IMR-90 (cell line): ENCODE results near the gene PRM3. TPM values are rescaled to one million over a fixed set of nuclear protein-coding genes. Genes with fewer than 3 reads are reported as not detected.

ENCODE experiments used
- ATAC-seq: fragments of 200-7000 bp; cut with Tn5 transposase; 2 replicates; pipeline ENCODE4 v1.9.1; 2020; ENCODE audit warnings: low read depth, mild to moderate bottlenecking, moderate library complexity
- BruUV-seq: library from RNA; stranded (reverse); fragments of 400-500 nt; replicated peaks from 2 replicates; lab custom pipeline; 2021; lab: Mats Ljungman, UMichigan
- CTCF ChIA-PET: fragments of 300-600 bp; formaldehyde crosslinking; extraction: SDS; loops from one replicate; lab custom pipeline; 2021; ENCODE audit warnings: antibody characterized with exemption; lab: Yijun Ruan, JAX
- POLR2A ChIA-PET: fragments of 300-600 bp; sonication (Branson Sonifier 250); formaldehyde crosslinking; loops from one replicate; lab custom pipeline; 2022; ENCODE audit warnings: antibody characterized with exemption; ENCODE audit not compliant: unreplicated experiment; lab: Charles Lee
- DNase-seq: peaks from one replicate; pipeline ENCODE4 v3.0.0; 2013
- H2AFZ ChIP-seq: replicated peaks from 2 replicates; pipeline ENCODE3; 2013; ENCODE audit warnings: low read length, mild to moderate bottlenecking; ENCODE audit not compliant: poor library complexity
- H2AK5ac ChIP-seq: 2 replicates; pipeline ENCODE4 v1.6.1; 2013; ENCODE audit warnings: low read depth, low read length, inconsistent platforms
- H2AK9ac ChIP-seq: replicated peaks from 2 replicates; pipeline ENCODE3; 2013; ENCODE audit warnings: mild to moderate bottlenecking, low read depth, low read length, moderate library complexity; ENCODE audit not compliant: poor library complexity
- H2BK120ac ChIP-seq: 2 replicates; pipeline ENCODE4 v1.6.1; 2013; ENCODE audit warnings: low read depth, low read length, inconsistent platforms
- H2BK15ac ChIP-seq: 3 replicates; pipeline ENCODE4 v1.6.1; 2013; ENCODE audit warnings: low read depth, low read length, inconsistent platforms
- H2BK20ac ChIP-seq: 2 replicates; pipeline ENCODE4 v1.6.1; 2013; ENCODE audit warnings: low read depth, mild to moderate bottlenecking, inconsistent platforms, low read length, moderate library complexity
- H2BK5ac ChIP-seq: 2 replicates; pipeline ENCODE4 v1.6.1; 2013; ENCODE audit warnings: mild to moderate bottlenecking, low read depth, low read length, inconsistent platforms; ENCODE audit not compliant: poor library complexity, severe bottlenecking
- H3K14ac ChIP-seq: replicated peaks from 2 replicates; pipeline ENCODE4 v1.6.1; 2013; ENCODE audit warnings: low read depth, low read length, inconsistent platforms
- H3K18ac ChIP-seq: 2 replicates; pipeline ENCODE4 v1.6.1; 2013; ENCODE audit warnings: low read depth, low read length, control low read depth
- H3K23ac ChIP-seq: 2 replicates; pipeline ENCODE4 v1.6.1; 2013; ENCODE audit warnings: low read depth, low read length, inconsistent platforms
- H3K27ac ChIP-seq: 2 replicates; pipeline ENCODE4 v1.5.1; 2013; ENCODE audit warnings: mild to moderate bottlenecking, control low read depth, low read length; ENCODE audit not compliant: insufficient read depth
- H3K27me3 ChIP-seq: 2 replicates; pipeline ENCODE4 v1.6.1; 2013; ENCODE audit warnings: low read length; ENCODE audit not compliant: control insufficient read depth, insufficient read depth
- H3K36me3 ChIP-seq: 2 replicates; pipeline ENCODE4 v1.6.1; 2013; ENCODE audit warnings: low read length, mixed read lengths; ENCODE audit not compliant: control insufficient read depth, insufficient read depth
- H3K4ac ChIP-seq: 2 replicates; pipeline ENCODE4 v1.6.1; 2013; ENCODE audit warnings: low read depth, low read length, inconsistent platforms
- H3K4me1 ChIP-seq: 2 replicates; pipeline ENCODE4 v1.6.1; 2013; ENCODE audit warnings: low read length, mixed read lengths; ENCODE audit not compliant: control insufficient read depth, insufficient read depth
- H3K4me2 ChIP-seq: 2 replicates; pipeline ENCODE4 v1.6.1; 2013; ENCODE audit warnings: low read depth, mild to moderate bottlenecking, control low read depth, low read length, moderate library complexity
- H3K4me3 ChIP-seq: 2 replicates; pipeline ENCODE4 v1.5.1; 2013; ENCODE audit warnings: low read depth, mild to moderate bottlenecking, control low read depth, low read length, moderate library complexity; ENCODE audit not compliant: insufficient read depth
- H3K56ac ChIP-seq: 2 replicates; pipeline ENCODE4 v1.6.1; 2013; ENCODE audit warnings: low read length, inconsistent platforms; ENCODE audit not compliant: insufficient read depth; ENCODE audit errors: extremely low read depth
- H3K79me1 ChIP-seq, 2 experiments: 2 replicates each; pipeline ENCODE4 v1.6.1; 2013; ENCODE audit warnings: low read length in 2 of 2, inconsistent platforms in 1 of 2, low read depth in 1 of 2
- H3K9ac ChIP-seq: 2 replicates; pipeline ENCODE4 v1.6.1; 2013; ENCODE audit warnings: low read depth, low read length, control low read depth
- H3K9me1 ChIP-seq: 2 replicates; pipeline ENCODE4 v1.6.1; 2013; ENCODE audit warnings: low read length, inconsistent platforms; ENCODE audit not compliant: insufficient read depth
- H3K9me3 ChIP-seq: 2 replicates; pipeline ENCODE4 v1.6.1; 2013; ENCODE audit warnings: low read length; ENCODE audit not compliant: control insufficient read depth, insufficient read depth
- H4K20me1 ChIP-seq: 2 replicates; pipeline ENCODE4 v1.6.1; 2013; ENCODE audit warnings: low read length, inconsistent platforms; ENCODE audit not compliant: insufficient read depth
- H4K5ac ChIP-seq: 2 replicates; pipeline ENCODE4 v1.6.1; 2013; ENCODE audit warnings: mild to moderate bottlenecking, low read depth, low read length, control low read depth
- H4K8ac ChIP-seq, 2 experiments: 2 replicates each; pipeline ENCODE4 v1.6.1; 2013; ENCODE audit warnings: low read depth in 2 of 2, low read length in 2 of 2, control low read depth in 1 of 2, inconsistent platforms in 1 of 2
- H4K91ac ChIP-seq: 2 replicates; pipeline ENCODE4 v1.6.1; 2013; ENCODE audit warnings: low read depth, low read length, inconsistent platforms; ENCODE audit not compliant: insufficient read depth
- CEBPB ChIP-seq: IDR thresholded peaks from 2 replicates; pipeline ENCODE4 v1.6.1; 2012; ENCODE audit warnings: low read depth, low read length, improper control_type of control experiment
- CHD1 ChIP-seq: IDR thresholded peaks from 2 replicates; pipeline ENCODE4 v1.6.1; 2012; ENCODE audit warnings: low read depth, low read length, improper control_type of control experiment
- NFE2L2 ChIP-seq: fragments of 150-350 bp; IDR thresholded peaks from 2 replicates; pipeline ENCODE4 v1.6.1; 2016; ENCODE audit warnings: low read depth, mild to moderate bottlenecking, low read length
- POLR2A ChIP-seq: IDR thresholded peaks from 2 replicates; pipeline ENCODE4 v1.6.1; 2012; ENCODE audit warnings: mild to moderate bottlenecking, low read depth, low read length
- RAD21 ChIP-seq: IDR thresholded peaks from 2 replicates; pipeline ENCODE4 v1.6.1; 2012; ENCODE audit warnings: low read length, improper control_type of control experiment
- SMC3 ChIP-seq: fragments of 150-350 bp; IDR thresholded peaks from 2 replicates; pipeline ENCODE4 v1.6.1; 2016; ENCODE audit warnings: low read depth, mild to moderate bottlenecking, antibody characterized with exemption, low read length, moderate library complexity
- WGBS, 2 experiments: methylation state at CpG; one replicate each; pipeline versions ENCODE4 v1.1.5 to v1.1.7; 2013; ENCODE audit warnings: missing lambda C conversion rate in 2 of 2; ENCODE audit not compliant: insufficient read length in 1 of 2; ENCODE audit errors: extremely low coverage in 2 of 2; 5-methylcytosine and 5-hydroxymethylcytosine counted together
- dilution Hi-C: fragments of 300-500 bp; cut with HindIII; formaldehyde crosslinking; loops from one replicate; pipeline ENCODE4 v1.14.3; 2018; ENCODE audit warnings: low sequenced_read_pairs; ENCODE audit not compliant: unreplicated experiment
- in situ Hi-C: fragments of 300-500 bp; cut with MboI; formaldehyde crosslinking; loops from 3 replicates; pipeline ENCODE4 v1.14.3; 2019; ENCODE audit warnings: low sequenced_read_pairs, inconsistent platforms, mixed read lengths
- intact Hi-C: fragments of 100-400 bp; cut with micrococcal nuclease; formaldehyde crosslinking; loops from 2 replicates; pipeline ENCODE4 v1.10.0; 2022
- polyA plus RNA-seq, 3 experiments: library from polyadenylated mRNA; depleted of rRNA; stranded (reverse); fragments of >200 nt; gene quantifications; 2 replicates each; pipeline ENCODE4 v1.2.3, GENCODE V29; 2012; ENCODE audit warnings: low replicate concordance in 1 of 3
- total RNA-seq: library from RNA; depleted of rRNA; stranded (reverse); fragments of >200 nt; gene quantifications from 2 replicates; pipeline ENCODE4 v1.2.3, GENCODE V29; 2012
- TF ChIP-seq, protein P1 (sequence below): conservative IDR thresholded peaks from 2 replicates; pipeline ENCODE4 v1.5.1; 2012; ENCODE audit warnings: mild to moderate bottlenecking, low read depth, low read length, improper control_type of control experiment
- TF ChIP-seq, protein P2 (sequence below): fragments of 150-350 bp; IDR thresholded peaks from 2 replicates; pipeline ENCODE4 v1.6.1; 2017; ENCODE audit warnings: mild to moderate bottlenecking, antibody characterized with exemption, low read length, low read depth

PRM3 gene
- total and polyA plus RNA-seq, 2 of the 4 experiments (the other 2 are of a cell fraction): not detected

DNA sequence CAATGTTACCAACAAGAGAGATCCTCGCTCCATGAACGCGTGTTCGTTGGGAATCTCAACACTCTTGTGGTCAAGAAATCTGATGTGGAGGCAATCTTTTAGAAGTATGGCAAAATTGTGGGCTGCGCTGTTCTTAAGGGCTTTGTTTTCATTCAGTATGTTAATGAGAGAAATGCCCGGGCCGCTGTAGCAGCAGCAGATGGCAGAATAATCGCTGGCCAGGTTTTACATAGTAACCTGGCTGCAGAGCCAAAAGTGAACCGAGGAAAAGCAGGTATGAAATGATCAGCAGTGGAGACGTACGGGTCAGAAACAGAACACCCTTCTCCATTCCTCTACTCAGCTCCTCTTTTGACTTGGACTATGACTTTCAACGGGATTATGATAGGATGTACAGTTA lies 30.8 kb downstream of the PRM3 start:
- no peak overlapping the region for H3K14ac ChIP-seq
- 92% methylated on average over 8 of the region's 12 CpGs; no CpG with 5 or more reads in 1 of the 2 experiments for WGBS, 2 experiments
- H2BK15ac ChIP-seq: no peak overlapping the region
- H3K79me1 ChIP-seq: no peaks in the 10 kb centered on the region
- no peak overlapping the region for H2BK5ac ChIP-seq
- H3K4me2 ChIP-seq: no peak overlapping the region
- intact Hi-C loops (no loop called here), dilution Hi-C loops (no loop called here), in situ Hi-C loops (no loop called here)
- BruUV-seq: no TSS peak
- DNase-seq (no peak), ATAC-seq (no peak)
- H3K27ac ChIP-seq: no peak overlapping the region
- no peak overlapping the region for H4K5ac ChIP-seq
- H2BK20ac ChIP-seq: no peak overlapping the region
- no peak overlapping the region for H2AK5ac ChIP-seq
- H4K91ac ChIP-seq: no peak overlapping the region
- H4K8ac ChIP-seq: no peak overlapping the region
- no peak overlapping the region for H3K56ac ChIP-seq
- H2AFZ ChIP-seq: no peak overlapping the region
- no peak overlapping the region for H2BK120ac ChIP-seq
- 0 out of 2 replicates have a peak, but pooled peaks cover 2% of the 10 kb centered on the region for H3K4me1 ChIP-seq
- no peak overlapping the region for H2AK9ac ChIP-seq
- H3K4me3 ChIP-seq: no peak overlapping the region
- TF ChIP-seq, protein P1, sequence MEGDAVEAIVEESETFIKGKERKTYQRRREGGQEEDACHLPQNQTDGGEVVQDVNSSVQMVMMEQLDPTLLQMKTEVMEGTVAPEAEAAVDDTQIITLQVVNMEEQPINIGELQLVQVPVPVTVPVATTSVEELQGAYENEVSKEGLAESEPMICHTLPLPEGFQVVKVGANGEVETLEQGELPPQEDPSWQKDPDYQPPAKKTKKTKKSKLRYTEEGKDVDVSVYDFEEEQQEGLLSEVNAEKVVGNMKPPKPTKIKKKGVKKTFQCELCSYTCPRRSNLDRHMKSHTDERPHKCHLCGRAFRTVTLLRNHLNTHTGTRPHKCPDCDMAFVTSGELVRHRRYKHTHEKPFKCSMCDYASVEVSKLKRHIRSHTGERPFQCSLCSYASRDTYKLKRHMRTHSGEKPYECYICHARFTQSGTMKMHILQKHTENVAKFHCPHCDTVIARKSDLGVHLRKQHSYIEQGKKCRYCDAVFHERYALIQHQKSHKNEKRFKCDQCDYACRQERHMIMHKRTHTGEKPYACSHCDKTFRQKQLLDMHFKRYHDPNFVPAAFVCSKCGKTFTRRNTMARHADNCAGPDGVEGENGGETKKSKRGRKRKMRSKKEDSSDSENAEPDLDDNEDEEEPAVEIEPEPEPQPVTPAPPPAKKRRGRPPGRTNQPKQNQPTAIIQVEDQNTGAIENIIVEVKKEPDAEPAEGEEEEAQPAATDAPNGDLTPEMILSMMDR: no peak
- no peak for TF ChIP-seq CHD1
- TF ChIP-seq CEBPB: no peak
- TF ChIP-seq, protein P2, sequence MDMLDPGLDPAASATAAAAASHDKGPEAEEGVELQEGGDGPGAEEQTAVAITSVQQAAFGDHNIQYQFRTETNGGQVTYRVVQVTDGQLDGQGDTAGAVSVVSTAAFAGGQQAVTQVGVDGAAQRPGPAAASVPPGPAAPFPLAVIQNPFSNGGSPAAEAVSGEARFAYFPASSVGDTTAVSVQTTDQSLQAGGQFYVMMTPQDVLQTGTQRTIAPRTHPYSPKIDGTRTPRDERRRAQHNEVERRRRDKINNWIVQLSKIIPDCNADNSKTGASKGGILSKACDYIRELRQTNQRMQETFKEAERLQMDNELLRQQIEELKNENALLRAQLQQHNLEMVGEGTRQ: no peak
- TF ChIP-seq SMC3: no peak
- no peak for TF ChIP-seq NFE2L2
- TF ChIP-seq RAD21: no peak
- no peak for TF ChIP-seq POLR2A
- no peak overlapping the region for H3K18ac ChIP-seq
- peaks cover 6% of the 10 kb centered on the region for H3K27me3 ChIP-seq
- ChIA-PET POLR2A (no interaction called here), CTCF (interaction anchor here (1.0 kb wide), 1 partner anchor 13 kb away, joined by 3 read pairs; no protein-coding TSS in a partner anchor)
- no peaks in the 10 kb centered on the region for H3K36me3 ChIP-seq
- no peaks in the 10 kb centered on the region for H3K9me3 ChIP-seq
- H4K20me1 ChIP-seq: no peaks in the 10 kb centered on the region
- no peak overlapping the region for H3K23ac ChIP-seq
- no peaks in the 10 kb centered on the region for H3K9me1 ChIP-seq
- no peak overlapping the region for H3K9ac ChIP-seq
- H3K4ac ChIP-seq: no peak overlapping the region
